SKM-1 (cell line): Measurements from ENCODE around the gene WDR18.
"Not testable (repeated sequence)": the region's sequence is repeated elsewhere in the genome, so short reads cannot be mapped to it uniquely, and the experiment has no call there.

ENCODE experiments used
- DNase-seq: peaks from one replicate; lab custom pipeline; 2025; ENCODE audit not compliant: unreplicated experiment; lab: John Stamatoyannopoulos, UW

The WDR18 gene

DNA sequence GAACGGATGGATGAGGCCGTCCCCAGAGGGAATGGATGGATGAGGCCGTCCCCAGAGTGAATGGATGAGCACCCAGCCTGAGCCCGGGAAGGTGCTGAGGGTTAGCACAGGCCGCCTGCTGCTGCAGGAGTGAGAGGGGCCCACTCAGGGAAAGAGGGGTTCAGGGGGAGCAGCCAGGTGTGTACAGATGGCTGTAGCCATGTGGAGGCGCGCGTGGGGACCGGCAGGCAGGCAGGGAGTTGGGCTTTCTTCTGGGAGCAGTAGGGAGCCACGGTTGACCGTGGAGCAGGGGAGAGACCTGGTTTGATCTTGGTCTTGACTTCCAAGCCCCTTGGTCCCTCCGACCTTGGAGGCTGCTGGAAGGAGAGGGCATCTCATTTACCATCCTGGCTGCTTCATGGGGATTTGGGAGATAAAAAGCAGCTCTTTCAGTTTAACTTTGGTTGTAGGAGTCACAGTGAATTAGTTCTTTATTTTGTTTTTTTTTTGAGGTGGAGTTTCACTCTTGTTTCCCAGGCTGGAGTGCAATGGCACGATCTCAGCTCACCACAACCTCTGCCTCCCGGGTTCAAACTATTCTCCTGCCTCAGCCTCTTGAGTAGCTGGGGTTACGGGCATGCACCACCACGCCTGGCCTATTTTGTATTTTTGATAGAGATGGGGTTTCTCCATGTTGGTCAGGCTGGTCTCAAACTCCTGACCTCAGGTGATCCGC lies 33.6 kb upstream of the WDR18 start:
- no peak for DNase-seq

DNA sequence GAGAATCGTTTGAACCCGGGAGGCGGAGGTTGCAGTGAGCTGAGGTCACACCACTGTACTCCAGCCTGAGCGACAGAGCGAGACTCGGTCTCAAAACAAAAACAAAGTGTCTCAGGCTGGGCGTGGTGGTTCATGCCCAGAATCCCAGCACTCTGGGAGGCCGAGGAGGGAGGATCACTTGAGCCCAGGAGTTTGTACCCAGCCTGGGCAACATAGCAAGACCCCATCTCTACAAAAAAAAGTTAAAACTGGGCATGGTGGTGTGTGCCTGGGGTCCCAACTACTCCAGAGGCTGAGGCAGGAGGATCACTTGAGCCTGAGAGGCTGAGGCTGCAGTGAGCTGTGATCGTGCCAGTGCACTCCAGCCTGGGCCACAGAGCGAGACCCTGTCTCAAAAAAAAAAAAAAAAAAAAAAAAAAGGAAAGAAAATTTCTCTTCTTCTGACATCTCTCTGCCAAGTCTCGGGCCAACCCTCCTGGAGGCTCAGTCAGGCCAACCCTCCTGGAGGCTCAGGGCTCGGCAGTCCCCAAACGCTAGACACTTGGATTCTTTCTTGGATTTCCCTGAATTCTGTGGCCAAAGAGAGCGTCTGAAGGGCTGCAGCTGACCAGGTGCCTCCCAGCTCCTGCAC lies 32.0 kb upstream of the WDR18 start:
- DNase-seq: no peak

DNA sequence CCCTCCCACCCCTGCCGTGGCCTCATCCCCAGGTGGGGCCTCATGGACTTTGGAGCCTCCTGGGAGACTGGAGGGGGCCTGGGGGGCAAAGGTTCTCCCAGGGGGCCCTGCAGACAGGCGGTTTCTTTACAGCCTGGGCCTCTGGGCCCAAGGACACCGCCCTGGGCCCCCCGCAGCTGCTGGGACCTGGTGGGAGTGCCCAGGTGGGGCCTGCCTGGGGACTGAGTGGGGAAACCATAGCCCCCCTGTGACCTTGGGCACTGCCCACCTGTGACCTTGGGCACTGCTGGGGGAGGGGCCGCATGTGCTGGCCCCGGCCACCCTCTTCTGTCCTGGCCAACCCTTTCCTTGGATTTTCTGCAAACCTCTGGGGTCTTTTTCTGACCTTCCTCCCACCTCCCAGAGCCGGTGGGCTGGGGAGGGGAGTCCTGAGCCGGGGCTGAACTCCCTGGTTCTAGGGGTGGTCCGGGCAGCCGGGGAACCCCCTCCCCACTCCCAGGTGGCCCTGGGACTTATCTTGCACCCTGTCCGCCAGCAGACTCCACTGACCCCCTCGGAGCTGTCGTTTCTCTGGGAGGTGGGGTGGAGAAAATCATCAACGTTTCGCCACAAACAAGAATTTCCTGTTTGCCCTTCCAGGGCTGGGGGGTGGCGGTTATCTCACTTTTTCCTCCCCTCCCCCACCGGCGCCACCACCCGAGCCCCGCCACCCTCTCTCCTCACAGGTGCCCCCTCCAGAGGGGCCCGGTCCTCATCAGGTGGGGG lies 31.3 kb upstream of the WDR18 start:
- DNase-seq: no peak

- no peak for DNase-seq
Measured at GRCh38 chr19:953445-954271, 30.5 kb upstream of the WDR18 start.

- DNase-seq: no peak
Measured at GRCh38 chr19:954272-954671, 29.9 kb upstream of the WDR18 start.

GRCh38 chr19:954672-955494 lies 29.3 kb upstream of the WDR18 start:
- no peak for DNase-seq

DNA sequence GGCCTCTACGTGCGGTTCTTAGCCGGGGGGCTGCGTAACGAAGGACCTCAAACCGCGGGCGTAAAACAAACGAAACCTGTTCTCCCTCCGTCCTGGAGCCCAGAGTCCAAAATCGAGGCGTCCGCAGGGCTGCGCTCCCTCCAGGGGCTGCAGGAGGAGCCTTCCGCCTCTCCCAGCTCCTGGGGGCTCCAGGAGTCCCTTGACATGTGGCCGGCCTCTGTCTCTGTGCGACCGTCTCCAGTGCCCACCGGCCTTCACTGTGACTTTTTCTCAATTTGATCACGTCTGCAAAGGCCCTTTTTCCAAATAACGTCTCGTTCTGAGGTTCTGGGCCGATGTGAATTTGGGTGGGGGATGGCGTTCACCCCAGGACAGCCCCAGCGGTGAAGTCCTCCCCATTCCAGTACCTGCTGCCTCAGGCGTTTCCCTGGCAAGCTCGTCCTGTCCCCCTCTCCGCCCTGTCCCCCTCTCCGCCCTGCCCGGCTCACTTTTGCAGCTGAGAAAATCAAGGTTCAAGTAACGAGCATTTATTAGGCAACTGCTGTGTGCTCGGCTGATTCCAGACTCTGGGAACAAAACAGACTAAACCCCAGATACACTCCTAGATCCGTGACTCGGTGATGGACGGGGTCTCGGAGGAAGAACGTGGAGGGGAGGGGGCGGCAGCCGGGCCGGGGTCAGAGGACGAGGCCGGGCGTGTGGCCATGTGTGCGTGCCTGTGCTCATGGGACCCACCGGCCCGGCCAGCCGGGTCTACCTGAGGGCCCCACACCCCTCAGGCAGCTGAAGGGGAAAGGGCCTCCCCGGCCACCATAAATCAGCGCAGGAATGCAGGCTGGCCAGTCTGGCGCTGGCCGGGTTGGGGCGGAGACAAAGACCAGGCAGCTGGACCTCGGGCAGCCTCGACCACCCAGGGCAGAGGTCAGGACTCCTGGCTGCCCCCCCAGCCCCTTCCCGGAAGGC lies 28.1 kb upstream of the WDR18 start:
- DNase-seq: no peak

DNA sequence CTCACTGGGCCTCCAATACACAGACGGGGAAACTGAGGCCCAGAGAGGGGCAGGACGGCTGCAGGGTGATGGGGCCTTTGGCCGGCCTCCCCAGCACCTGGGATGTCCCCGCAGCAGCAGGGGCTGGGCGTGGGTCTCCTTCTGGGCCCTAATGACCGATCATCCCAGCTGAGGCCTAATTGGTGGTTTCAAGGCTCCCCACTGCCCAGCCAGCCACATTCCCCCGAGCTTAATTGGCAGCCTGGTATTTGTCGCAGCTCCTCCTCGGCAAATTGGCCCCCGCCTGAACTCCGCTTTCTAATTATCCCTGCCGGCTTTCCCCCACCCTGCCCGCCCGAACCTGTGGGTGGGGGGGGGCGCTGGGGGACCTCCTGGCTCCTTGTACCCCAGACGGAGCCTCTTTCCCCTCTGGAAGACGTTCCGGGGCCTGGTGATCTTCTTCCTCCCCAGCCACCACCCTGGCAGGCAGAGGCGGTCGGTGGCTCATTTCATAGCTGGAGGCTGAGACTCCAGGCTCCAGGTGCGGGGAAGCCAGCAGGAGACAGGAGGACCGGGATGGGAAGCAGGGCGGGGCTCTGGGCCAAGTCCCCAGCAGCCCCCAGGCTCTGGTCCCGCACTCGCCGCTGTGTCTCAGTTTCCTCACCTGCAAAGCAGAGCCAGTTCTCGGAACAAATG lies 27.2 kb upstream of the WDR18 start:
- no peak for DNase-seq

GRCh38 chr19:957578-957977 lies 26.6 kb upstream of the WDR18 start:
- not testable (repeated sequence) for DNase-seq

- no peak for DNase-seq
Measured at GRCh38 chr19:958967-959855, 24.9 kb upstream of the WDR18 start.

- no peak for DNase-seq
Measured at GRCh38 chr19:960020-960419, 24.1 kb upstream of the WDR18 start.

- DNase-seq: no peak
Measured at GRCh38 chr19:960601-960938, 23.6 kb upstream of the WDR18 start.

- no peak for DNase-seq
Measured at GRCh38 chr19:961866-962620, 22.1 kb upstream of the WDR18 start.

DNA sequence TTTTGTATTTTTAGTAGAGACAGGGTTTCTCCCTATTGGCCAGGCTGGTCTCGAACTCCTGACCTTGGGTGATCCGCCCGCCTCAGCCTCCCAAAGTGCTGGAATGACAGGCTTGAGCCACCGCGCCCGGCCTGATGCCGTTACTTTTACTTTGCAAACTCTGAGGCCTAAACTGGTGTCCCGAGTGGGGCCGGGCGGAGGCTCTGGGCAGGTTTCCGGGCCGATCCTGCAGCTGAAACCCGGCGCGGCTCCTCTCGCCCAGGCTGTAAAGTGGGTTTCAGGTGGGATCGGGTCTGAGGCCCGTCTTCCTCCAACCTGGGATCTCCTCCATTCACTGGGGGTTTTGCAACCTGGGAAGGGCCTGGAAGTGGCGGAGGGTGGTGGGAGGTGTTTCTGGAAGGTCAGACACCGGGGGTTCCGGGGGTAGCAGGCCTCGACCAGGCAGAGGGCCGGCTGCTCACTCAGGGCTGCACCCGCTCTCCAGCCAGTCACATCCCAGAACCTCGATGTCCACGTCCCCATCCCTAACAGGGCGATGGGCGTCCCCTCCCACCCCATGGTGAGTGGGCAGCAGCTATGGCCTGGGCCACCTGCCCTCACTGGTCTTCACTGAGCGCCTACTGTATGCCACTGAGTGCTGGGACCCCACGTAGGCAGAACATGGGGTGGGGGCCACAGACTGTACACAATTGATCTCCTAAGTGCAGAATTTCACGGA lies 21.3 kb upstream of the WDR18 start:
- no peak for DNase-seq

- DNase-seq: no peak
Measured at GRCh38 chr19:963486-963951, 20.6 kb upstream of the WDR18 start.

- no peak for DNase-seq
Measured at GRCh38 chr19:964116-964520, 20.0 kb upstream of the WDR18 start.
